PC-3 (cell line): Measurements from ENCODE around the gene BACH2.

Experiments
- EZH2 ChIP-seq: fragments of 300-600 bp; sonication (generic); IDR thresholded peaks from one replicate; pipeline ENCODE4 v1.6.1; 2017; ENCODE audit warnings: antibody characterized with exemption, mild to moderate bottlenecking, low read length; ENCODE audit not compliant: unreplicated experiment
- EZH2phosphoT487 ChIP-seq: fragments of 300-600 bp; sonication (generic); IDR thresholded peaks from 2 replicates; pipeline ENCODE4 v1.6.1; 2018; ENCODE audit warnings: mild to moderate bottlenecking, antibody characterized with exemption, low read length, borderline replicate concordance
- TF ChIP-seq, protein P1 (sequence below): fragments of 300-600 bp; sonication (generic); conservative IDR thresholded peaks from 2 replicates; pipeline ENCODE4 v1.5.1; 2017; ENCODE audit warnings: antibody characterized with exemption, low read depth, mild to moderate bottlenecking, low read length

DNA sequence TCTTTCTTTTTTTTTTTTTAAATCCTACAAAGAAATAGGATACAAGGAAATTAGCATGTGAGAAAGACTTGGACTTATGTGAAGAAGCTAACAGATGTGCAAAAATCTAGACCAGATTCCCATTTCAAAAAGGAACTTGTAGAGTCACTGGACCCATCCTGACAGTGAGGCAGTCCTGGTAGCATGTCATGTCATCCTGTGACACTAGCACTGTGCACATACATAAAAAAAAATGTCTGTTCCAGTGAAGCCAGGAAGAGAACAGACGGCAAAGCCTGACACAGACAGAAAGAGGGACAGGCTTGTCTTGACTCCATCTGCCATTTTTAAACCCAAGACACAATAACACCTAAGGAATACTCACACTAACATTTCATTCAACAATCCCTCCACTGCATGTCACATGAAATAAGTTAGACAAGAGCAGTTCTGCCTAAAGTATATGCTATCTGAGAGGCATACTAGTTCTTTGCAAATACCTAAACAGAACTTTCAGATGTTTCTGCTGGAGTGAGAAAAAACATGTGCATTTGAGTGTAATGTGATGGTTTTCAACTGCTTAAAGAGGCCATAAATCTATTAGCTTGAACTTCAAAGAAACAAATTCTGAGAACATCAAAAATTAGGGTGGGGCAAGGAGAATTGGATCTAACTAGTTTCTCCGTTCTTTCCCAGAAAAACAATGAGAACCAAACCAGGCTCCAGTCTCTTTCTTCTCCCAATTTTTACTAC is 159.6 kb downstream of the BACH2 start:
- TF ChIP-seq, protein P1, sequence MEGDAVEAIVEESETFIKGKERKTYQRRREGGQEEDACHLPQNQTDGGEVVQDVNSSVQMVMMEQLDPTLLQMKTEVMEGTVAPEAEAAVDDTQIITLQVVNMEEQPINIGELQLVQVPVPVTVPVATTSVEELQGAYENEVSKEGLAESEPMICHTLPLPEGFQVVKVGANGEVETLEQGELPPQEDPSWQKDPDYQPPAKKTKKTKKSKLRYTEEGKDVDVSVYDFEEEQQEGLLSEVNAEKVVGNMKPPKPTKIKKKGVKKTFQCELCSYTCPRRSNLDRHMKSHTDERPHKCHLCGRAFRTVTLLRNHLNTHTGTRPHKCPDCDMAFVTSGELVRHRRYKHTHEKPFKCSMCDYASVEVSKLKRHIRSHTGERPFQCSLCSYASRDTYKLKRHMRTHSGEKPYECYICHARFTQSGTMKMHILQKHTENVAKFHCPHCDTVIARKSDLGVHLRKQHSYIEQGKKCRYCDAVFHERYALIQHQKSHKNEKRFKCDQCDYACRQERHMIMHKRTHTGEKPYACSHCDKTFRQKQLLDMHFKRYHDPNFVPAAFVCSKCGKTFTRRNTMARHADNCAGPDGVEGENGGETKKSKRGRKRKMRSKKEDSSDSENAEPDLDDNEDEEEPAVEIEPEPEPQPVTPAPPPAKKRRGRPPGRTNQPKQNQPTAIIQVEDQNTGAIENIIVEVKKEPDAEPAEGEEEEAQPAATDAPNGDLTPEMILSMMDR, result no peak
- TF ChIP-seq EZH2 (no peak), EZH2phosphoT487 (no peak)
